ENCODE results near the gene LMX1B. TPM values are rescaled to one million over a fixed set of nuclear protein-coding genes. Genes with fewer than 3 reads are reported as not detected.

Gene LMX1B
- total RNA-seq, 4 donors from 2014 or later: 3.2 to 6.9 (median 4.6) TPM

- H3K4me3 ChIP-seq (ENCODE audit: low read depth, poor library complexity, severe bottlenecking): no peak overlapping the region
- WGBS, 2 donors: 37 to 42% methylated on average over 3 of the region's 3 CpGs
- intact Hi-C loops (cut with DNase I; ENCODE audit: low total_unique reads): no loop called here
- no peak for DNase-seq (ENCODE audit: low spot score in 2 of 2)
- TF ChIP-seq POLR2A (IDR thresholded peaks at IDR 0.05) (no peak), CTCF (IDR thresholded peaks at IDR 0.05) (no peak)
These were observed 21.8 kb upstream of the LMX1B start for GRCh38 chr9:126591922-126592321.

- intact Hi-C loops (cut with DNase I; ENCODE audit: low total_unique reads): no loop called here
- WGBS, 2 donors: 32 to 36% methylated on average over 8 of the region's 8 CpGs
- no peak for TF ChIP-seq CTCF (IDR thresholded peaks at IDR 0.05)
- TF ChIP-seq POLR2A (IDR thresholded peaks at IDR 0.05): no peak
- H3K4me3 ChIP-seq (ENCODE audit: low read depth, poor library complexity, severe bottlenecking): no peak overlapping the region
- no peak for DNase-seq (ENCODE audit: low spot score in 2 of 2)
These were observed 21.3 kb upstream of the LMX1B start for GRCh38 chr9:126592461-126592860.

GRCh38 chr9:126595982-126596381 lies 17.7 kb upstream of the LMX1B start:
- intact Hi-C loops (cut with DNase I; ENCODE audit: low total_unique reads): loop anchor here (5.0 kb wide), 1 partner anchor 1621 kb away; no protein-coding TSS in a partner anchor
- no peak for TF ChIP-seq POLR2A (IDR thresholded peaks at IDR 0.05)
- TF ChIP-seq CTCF (IDR thresholded peaks at IDR 0.05): no peak
- no peak overlapping the region for H3K4me3 ChIP-seq (ENCODE audit: low read depth, poor library complexity, severe bottlenecking)
- DNase-seq (ENCODE audit: low spot score in 2 of 2): no peak
- 95 to 97% methylated on average over 2 of the region's 2 CpGs for WGBS, 2 donors

- no peak for DNase-seq (ENCODE audit: low spot score in 2 of 2)
- WGBS, 2 donors: 74 to 79% methylated on average over 11 of the region's 11 CpGs
- TF ChIP-seq POLR2A (IDR thresholded peaks at IDR 0.05) (no peak), CTCF (IDR thresholded peaks at IDR 0.05) (no peak)
- intact Hi-C loops (cut with DNase I; ENCODE audit: low total_unique reads): loop anchor here (5.0 kb wide), 1 partner anchor 1618 kb away; no protein-coding TSS in a partner anchor
- no peak overlapping the region for H3K4me3 ChIP-seq (ENCODE audit: low read depth, poor library complexity, severe bottlenecking)
These were observed 14.6 kb upstream of the LMX1B start for GRCh38 chr9:126599047-126599650.

GRCh38 chr9:126604059-126605055 lies 9.4 kb upstream of the LMX1B start:
- 75 to 76% methylated on average over 17 of the region's 17 CpGs for WGBS, 2 donors
- no peak overlapping the region for H3K4me3 ChIP-seq (ENCODE audit: low read depth, poor library complexity, severe bottlenecking)
- TF ChIP-seq POLR2A (IDR thresholded peaks at IDR 0.05) (no peak), CTCF (IDR thresholded peaks at IDR 0.05) (no peak)
- intact Hi-C loops (cut with DNase I; ENCODE audit: low total_unique reads): no loop called here
- no peak for DNase-seq (ENCODE audit: low spot score in 2 of 2)

Data from lower leg skin (tissue), 4 donors.